WERI-Rb-1 (cell line): ENCODE data around the gene MAD1L1.

Source experiments
- DNase-seq: peaks from one replicate; pipeline ENCODE4 v3.0.0-alpha.2; 2020
- H3K27ac ChIP-seq: fragments of 250-450 bp; sonication (Bioruptor Pico); 2 replicates; pipeline ENCODE4 v1.5.1; 2020; ENCODE audit warnings: mild to moderate bottlenecking, moderate library complexity
- H3K27me3 ChIP-seq: fragments of 250-450 bp; sonication (Bioruptor Pico); 2 replicates; pipeline ENCODE4 v1.5.1; 2021; ENCODE audit warnings: mild to moderate bottlenecking, low read depth, moderate library complexity; ENCODE audit not compliant: insufficient read depth, severe bottlenecking
- H3K36me3 ChIP-seq: fragments of 250-450 bp; sonication (Bioruptor Pico); 2 replicates; pipeline ENCODE4 v1.5.1; 2020; ENCODE audit warnings: mild to moderate bottlenecking, moderate library complexity
- H3K4me3 ChIP-seq: 2 replicates; pipeline ENCODE4 v1.5.1; 2011; ENCODE audit warnings: low read depth, mild to moderate bottlenecking, control low read depth, low read length
- H3K9me3 ChIP-seq: fragments of 250-450 bp; sonication (Bioruptor Pico); 2 replicates; pipeline ENCODE4 v1.5.1; 2021; ENCODE audit warnings: mild to moderate bottlenecking, moderate library complexity; ENCODE audit not compliant: severe bottlenecking
- CTCF ChIP-seq: IDR thresholded peaks from 2 replicates; pipeline ENCODE4 v1.5.1; 2011; ENCODE audit warnings: low read depth, mild to moderate bottlenecking, control low read depth, inconsistent platforms, low read length

MAD1L1 gene

GRCh38 chr7:2201686-2202360 lies 30.9 kb downstream of the MAD1L1 start:
- TF ChIP-seq CTCF: no peak
- Histone ChIP-seq H3K4me3 (no peak overlapping the region), H3K9me3 (no peaks in the 10 kb centered on the region), H3K36me3 (peaks cover 28% of the 10 kb centered on the region), H3K27ac (no peak overlapping the region), H3K27me3 (no peaks in the 10 kb centered on the region)
- no peak for DNase-seq

- no peak for TF ChIP-seq CTCF
- peaks cover 31% of the 10 kb centered on the region for H3K36me3 ChIP-seq
- no peaks in the 10 kb centered on the region for H3K27me3 ChIP-seq
- no peak overlapping the region for H3K4me3 ChIP-seq
- H3K9me3 ChIP-seq: no peaks in the 10 kb centered on the region
- DNase-seq: no peak
- H3K27ac ChIP-seq: no peak overlapping the region
Observed at GRCh38 chr7:2201128-2201527, 31.6 kb downstream of the MAD1L1 start.

GRCh38 chr7:2200584-2200980 lies 32.2 kb downstream of the MAD1L1 start:
- no peak overlapping the region for H3K4me3 ChIP-seq
- H3K27me3 ChIP-seq: no peaks in the 10 kb centered on the region
- no peak for TF ChIP-seq CTCF
- H3K27ac ChIP-seq: no peak overlapping the region
- no peak for DNase-seq
- no peaks in the 10 kb centered on the region for H3K9me3 ChIP-seq
- H3K36me3 ChIP-seq: peaks cover 36% of the 10 kb centered on the region

- Histone ChIP-seq H3K4me3 (no peak overlapping the region), H3K36me3 (peaks cover 42% of the 10 kb centered on the region), H3K27ac (no peak overlapping the region), H3K27me3 (no peaks in the 10 kb centered on the region), H3K9me3 (peaks cover 3% of the 10 kb centered on the region)
- no peak for TF ChIP-seq CTCF
- DNase-seq: no peak
Observed at GRCh38 chr7:2199956-2200583, 32.7 kb downstream of the MAD1L1 start.

GRCh38 chr7:2199528-2199927 lies 33.2 kb downstream of the MAD1L1 start:
- TF ChIP-seq CTCF: no peak
- no peaks in the 10 kb centered on the region for H3K27me3 ChIP-seq
- H3K4me3 ChIP-seq: no peak overlapping the region
- H3K9me3 ChIP-seq: peaks cover 4% of the 10 kb centered on the region
- no peak for DNase-seq
- H3K36me3 ChIP-seq: peaks cover 42% of the 10 kb centered on the region
- no peak overlapping the region for H3K27ac ChIP-seq
